Activated effector memory CD4-positive, alpha-beta T cell treated with anti-CD3 and anti-CD28 coated beads, Interleukin-2, amount 50 U/mL, for 16 hours (primary cell): ENCODE results near the gene NSDHL.

Experiments used
- DNase-seq: peaks from one replicate; pipeline ENCODE4 v3.0.0-alpha.2; 2020

NSDHL gene

DNA sequence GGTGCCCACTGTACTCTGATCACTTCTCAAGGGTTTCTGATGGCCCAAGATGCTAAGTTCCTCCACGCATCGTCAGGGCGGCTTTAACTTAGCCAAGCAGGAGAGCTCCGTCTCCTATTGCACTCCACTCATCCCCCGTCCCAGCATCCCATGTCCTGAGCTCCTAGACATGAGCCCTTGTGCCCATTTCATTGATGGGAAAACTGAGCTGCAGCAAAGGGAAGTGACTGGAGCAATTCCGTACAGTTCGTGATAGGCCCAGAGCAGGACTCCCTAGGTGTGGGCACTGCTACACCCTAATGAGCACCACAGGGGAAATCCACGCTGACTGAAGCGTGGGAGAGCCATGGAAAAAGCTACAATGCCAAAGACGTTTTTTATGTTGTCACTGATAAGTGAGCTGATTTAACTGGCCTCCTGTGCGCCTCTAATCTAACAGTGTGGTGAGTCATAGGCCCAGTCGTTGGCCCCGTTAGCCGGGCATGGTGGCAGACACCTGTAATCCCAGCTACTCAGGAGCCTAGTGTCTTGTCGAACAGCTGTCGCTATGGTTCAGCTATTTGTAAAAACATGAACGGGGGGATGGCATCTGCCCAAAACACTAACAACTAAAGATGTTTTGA lies 14.9 kb downstream of the NSDHL start:
- DNase-seq, result no peak

DNA sequence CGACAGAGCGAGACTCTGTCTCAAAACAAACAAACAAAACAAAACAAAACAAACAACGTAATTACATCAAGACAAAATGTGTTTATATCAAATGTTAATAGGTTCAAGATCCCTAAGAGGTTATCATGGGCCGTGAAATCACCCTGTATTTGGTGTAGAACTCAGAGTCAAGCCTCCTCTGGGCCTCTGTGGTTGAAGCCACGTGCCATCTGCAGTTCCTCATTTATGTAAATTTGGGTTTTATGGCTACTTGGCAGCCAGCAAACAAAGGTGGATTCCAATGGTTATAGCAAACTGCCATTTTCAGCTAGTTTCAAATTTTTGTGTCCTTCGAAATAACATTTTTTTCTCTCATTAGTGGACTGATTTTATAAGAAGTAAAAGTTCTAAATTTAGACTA lies 16.4 kb downstream of the NSDHL start:
- DNase-seq, result no peak

DNA sequence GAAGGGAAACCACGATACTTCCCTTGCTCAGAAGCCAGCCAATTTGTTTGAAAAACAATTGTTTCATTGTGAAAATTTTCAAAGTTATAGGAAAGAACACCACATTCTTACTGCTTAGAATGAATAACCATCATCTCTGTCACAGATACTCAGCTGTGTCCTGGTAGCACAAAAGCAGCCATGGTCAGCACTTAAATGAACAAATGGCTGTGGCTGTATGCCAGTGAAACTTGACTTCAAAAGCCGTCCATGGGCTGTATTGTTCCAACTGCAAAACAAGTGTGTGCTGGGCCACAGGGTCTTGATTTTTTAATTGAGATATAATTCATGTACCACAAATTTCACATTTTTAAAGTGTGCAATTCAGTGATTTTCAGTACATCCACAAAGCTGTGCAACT lies 19.6 kb downstream of the NSDHL start:
- no peak for DNase-seq

DNA sequence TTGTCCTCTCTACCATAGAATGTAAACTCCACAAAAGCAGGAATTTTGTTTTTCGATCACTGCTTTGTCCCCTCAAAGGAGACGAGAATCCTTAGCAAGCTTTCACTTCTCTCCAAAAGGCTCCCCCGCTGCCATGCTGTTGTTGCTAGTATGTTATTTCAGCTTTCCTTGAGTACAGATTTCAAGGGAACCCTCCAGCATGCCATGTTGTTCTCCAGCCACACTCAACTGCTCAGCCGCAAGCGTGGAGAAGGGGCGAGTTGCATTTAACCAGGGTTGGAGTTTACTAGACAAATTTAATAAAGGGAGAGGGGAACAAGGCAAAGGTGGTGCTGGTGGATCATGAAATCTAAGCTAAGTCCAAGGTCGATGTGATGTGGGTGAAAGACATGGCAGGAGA lies 23.1 kb downstream of the NSDHL start:
- DNase-seq, result no peak

DNA sequence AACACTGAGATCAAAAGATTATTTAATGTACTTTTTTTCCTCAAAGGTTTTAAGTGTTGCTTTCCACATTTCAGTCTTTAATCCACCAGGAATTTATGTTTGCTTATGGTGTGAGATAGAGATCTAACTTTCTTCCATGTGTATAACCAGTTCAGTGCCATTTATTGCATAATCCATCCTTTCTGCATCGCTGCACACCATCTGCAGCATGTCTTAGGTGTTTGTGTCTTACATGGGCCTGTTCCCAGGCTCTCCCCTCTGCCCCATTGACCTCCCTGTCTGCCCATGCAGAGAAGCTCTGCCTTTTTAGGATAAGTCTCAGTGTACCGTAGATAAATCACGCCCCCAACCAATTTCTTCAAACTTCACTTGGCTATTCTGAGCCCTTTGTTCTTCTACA lies 30.3 kb downstream of the NSDHL start:
- no peak for DNase-seq

DNA sequence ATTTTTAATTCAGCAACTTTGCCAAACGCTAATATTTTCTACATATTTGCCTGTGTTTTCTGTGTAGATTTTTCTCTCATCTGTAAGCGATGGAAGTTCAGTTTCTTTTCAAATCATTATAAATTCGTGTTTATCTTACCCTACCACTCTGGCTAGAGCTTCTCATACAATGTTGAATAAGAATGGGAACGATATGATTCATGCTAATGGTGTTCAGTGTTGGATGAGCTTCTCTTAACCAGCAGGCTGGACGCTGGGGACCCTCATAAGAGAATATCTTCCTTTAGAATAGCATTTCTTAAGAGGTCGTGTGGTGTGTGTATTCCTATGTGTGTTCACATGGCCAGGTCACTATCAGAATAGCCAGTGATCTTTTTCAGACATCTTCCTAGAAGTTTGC lies 31.0 kb downstream of the NSDHL start:
- DNase-seq, result no peak

DNA sequence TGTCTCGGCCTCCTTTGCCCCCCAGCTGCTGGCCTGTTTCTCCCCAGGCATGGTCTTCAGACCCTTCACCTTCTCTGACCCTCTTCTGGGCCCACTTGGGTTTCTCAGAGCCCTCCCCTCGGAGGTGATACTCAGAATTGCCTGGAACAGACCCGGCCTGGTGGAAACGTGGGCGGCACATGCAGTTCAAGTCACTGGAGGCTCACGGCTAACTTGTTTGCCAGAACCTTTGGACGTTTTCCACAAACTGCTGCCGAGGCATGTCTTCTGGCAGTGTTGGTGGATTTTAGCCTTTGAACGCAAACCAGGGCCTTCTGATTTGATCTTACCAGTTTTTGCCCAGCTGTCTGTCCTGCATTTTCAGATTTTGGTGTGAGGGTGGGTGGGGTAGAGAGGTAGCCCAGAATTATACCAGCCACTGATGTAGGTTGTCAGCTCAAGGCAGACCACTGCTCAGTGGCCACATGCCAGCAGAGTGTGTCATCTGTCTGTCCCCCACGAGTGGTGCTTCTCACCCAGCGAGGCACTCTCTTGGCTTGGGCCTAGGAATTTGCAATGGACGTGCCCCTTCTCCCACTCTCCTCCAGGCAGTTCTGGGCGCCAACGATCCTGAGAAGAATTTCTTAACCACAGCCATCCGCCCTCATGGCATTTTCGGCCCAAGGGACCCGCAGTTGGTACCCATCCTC lies 34.5 kb downstream of the NSDHL start:
- no peak for DNase-seq

DNA sequence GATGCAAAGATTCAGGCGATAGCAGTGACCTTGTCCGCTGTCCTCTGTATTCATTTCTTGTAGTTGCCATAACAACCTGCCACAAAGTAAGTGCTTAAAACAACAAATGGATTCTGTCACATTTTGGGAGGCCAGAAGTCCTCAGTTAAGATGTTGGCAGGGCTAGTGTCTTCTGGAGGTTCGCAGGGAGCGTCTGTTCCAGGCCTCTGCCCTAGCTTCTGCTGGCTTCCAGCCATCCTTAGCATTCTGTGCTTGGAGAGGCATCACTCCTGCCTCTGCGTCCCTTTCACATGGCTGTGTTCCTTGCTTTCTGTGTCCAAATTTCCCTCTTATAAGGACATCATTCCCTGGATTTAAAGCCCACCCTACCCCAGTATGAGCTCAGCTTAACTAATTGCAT lies 35.5 kb downstream of the NSDHL start:
- no peak for DNase-seq

DNA sequence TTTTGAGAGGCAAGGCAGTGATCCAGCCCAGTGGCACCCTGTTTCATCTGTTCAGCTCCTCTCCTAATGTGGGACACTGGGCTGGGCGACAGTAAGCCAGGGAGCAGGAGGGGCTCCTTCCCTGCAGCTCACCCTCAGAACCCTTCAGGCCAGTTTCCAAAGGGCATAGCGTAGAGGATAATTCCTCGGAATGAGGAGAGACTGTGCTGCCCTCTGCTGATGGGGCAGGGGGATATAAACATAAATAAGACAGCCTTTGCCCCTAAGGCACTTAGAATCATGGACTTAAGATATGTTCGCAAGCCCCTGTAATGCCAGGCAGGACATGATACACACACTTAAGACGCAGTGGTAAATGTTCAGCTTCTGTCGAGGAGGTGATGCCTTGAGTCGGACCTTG lies 39.1 kb downstream of the NSDHL start:
- DNase-seq, result no peak

DNA sequence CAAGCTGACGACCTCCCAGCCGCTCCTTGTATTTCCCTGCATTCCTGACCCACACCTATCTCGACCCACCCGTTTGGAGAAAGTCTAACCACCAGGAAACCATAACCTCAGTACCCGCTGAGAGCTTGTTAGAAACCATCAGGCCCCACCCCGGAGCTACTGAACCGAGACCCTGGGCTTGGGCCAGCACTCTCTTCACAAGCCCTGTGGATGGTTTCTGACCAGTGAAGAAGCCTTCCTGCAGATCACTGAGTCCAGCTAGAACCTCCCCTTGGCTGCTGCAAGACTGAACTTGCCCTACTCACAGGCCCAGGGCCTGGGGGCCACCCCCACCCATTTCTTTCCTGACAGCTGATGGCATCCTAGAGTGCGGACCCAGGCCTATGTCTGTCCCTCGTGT lies 40.4 kb downstream of the NSDHL start:
- no peak for DNase-seq

DNA sequence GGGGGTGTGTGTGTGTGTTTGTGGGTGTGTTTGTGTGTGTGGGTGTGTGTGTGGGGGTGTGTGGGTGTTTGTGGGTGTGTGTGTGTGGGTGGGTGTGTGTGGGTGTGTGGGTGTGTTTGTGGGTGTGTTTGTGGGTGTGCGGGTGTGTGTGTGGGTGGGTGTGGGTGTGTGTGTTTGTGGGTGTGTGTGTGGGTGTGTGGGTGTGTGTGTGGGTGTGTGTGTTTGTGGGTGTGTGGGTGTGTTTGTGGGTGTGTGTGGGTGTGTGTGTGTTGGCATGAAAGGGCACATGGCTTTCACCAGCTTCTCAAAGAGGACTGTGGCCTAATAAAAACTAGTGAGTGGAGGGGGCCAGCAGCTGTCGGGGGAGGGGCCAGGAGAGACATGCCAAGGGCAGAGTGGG lies 41.7 kb downstream of the NSDHL start:
- DNase-seq, result no peak

DNA sequence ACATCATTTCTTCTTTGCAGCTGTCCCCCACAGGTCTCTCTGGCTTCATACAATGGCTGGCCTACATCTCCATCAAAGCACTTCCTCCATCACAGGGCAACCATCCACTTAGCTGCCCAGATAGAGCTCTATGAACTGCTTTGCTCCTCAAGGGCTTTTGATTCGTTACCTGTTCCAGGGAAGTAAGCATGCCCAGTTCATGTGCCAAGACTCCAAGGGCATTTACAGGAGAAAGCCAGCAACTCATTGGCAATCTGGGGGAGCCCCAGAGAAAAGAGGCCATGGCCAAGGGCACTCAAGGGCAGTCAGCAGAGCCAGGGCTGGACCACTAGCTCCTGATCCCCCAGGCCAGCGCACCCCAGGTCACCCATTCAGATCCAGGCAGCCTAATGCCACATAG lies 42.5 kb downstream of the NSDHL start:
- DNase-seq, result no peak

DNA sequence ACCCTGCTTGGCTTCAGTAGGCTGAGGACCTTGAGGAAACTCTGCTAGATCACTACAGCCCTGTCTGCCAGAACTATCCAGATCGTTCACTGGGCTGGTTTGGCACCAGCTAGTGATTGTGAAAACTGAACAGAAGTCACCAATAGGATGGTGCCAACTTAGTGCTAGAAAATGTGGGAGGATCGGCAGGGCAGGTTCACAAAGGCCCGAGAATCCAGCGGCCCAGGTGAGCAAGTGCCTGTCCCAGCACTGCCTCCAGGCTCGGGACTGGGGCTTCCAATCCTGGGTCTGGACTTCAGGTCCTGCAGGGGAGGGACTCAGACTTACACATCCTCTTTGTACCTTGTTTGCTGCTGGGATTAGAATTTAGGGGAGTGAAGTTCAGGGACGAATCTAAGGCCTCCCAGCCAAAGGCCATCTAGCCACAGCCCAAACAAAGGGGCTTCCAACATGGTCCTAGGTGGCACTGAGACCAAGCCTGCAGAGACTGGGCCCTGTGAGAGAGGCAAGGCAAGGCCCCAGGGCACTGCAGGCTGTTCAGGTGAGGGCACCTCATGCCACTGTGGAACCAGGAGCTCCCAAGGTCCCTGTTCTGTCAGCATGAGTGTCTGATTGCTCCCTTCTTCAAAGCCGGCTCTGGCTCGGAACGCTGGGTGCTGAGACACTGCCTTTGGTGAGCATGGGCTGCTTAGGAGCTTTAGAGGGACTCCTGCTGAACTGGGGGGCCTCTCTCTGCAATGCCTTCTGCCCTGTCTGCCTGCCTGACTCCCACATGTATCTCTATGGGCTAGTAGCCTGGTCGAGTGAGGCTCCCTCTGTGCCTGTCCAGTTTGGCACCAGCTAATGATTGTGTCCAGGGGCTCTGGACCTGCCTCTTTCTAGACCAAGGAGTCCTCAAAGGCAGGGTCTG lies 46.3 kb downstream of the NSDHL start:
- no peak for DNase-seq

DNA sequence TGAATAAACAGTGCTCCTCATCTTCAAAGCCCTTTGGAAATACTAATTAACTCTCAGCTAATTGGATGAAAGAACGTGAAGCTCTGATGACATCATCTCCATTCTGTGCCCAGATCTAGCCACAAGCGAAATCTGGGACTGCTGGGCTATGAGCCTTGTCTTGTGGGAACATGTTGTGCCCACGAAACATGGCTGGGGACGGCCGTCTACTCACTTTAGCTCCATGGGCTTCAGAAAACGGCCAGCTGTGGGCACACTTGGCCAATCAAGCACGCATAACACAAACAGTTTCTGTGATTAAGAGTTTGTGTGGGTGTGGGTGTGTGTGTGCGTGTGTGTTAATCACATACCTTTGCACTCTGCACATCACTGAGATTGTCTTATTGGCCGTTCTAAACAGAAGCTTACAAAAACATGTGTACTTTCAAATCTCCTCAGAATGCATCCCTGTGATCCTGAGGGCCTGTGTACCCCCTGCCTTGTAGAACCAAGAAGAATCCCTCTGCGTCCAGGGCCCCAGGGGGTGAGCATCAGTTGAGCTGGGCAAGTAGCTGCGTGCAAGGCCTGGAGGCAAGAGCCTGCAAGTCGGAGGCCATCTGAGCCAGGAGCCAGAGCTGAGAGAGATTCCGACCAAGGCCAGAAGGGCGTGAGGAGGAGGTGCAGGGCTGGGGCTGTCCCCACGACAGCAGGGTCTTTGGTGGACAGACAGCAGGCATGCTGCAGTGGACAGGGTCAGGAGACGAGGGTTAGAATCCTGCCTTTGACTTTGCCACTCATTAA lies 48.3 kb downstream of the NSDHL start:
- no peak for DNase-seq

DNA sequence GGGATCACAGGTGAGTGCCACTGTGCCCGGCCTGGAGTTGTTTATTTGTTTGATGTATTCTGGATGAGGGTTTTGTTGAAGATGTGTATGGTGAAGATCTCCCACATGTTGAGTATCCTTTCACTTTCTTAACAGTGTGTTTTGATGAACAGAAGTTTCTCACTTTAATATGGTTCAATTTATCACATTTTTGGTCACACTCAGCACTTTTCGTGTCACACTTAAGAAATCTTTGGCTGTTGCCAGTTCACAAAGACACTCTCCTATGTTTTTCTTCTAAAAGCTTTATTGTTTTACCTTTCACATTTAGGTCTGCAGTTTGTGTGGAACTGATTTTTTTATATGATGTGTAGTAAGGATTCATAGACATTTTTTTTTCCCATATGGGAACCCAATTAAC lies 50.4 kb downstream of the NSDHL start:
- DNase-seq, result no peak

DNA sequence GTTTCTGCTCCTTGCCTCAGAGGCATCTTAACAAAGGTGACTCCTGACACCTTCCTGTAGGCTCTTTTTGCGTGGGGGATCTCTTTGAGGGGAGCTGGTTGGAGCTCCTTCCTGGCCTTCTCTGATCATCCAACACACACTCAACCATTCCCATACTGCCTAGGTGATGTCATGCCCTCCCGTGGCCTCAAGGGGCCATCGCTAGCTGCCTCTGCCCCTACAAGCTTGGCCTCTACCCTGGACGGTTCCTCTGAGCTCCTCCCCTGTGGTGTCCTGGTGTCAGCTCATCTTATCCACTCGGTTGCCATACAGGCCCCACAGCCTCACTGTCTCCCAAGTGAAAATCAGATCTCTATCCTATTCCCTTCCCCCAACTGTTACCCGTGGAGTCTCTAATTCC lies 53.3 kb downstream of the NSDHL start:
- DNase-seq, result no peak

DNA sequence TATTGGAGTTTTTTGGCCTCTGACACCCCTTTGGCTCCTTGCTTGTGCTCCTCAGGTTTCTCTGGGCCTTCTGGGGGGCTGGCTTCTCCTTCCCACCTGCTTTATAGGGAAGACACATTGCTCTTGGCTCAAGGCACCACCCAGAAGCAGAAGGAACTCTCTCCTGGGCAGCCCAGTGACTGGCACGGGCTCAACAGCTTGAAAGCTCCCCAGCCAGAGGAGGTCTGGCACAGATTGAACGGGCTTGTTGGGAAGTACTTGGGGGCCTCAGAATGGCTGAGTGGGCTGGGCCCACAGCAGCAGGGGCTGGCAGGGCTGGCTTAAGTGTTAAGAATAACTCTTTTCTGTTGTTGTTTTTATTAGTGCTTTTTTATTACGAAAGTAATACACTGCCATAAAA lies 55.9 kb downstream of the NSDHL start:
- DNase-seq, result no peak

DNA sequence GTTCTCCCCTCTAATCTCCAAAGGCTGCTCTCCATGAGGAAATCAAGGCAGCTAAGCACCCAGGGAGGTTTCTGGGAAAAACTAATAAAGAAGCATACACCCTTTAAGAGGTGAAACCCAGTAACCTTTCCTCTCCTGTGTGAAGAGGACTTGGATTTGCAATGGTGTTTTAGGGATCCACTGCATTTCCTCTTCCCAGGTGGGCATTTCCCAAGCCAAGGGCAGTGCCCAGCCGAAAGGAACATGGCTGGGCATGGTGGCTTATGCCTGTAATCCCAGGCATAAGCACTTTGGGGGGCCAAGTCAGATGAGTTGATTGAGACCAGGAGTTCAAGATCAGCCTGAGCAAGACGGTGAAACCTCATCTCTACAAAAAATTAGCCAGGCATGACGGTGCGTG lies 61.6 kb downstream of the NSDHL start:
- DNase-seq, result no peak

DNA sequence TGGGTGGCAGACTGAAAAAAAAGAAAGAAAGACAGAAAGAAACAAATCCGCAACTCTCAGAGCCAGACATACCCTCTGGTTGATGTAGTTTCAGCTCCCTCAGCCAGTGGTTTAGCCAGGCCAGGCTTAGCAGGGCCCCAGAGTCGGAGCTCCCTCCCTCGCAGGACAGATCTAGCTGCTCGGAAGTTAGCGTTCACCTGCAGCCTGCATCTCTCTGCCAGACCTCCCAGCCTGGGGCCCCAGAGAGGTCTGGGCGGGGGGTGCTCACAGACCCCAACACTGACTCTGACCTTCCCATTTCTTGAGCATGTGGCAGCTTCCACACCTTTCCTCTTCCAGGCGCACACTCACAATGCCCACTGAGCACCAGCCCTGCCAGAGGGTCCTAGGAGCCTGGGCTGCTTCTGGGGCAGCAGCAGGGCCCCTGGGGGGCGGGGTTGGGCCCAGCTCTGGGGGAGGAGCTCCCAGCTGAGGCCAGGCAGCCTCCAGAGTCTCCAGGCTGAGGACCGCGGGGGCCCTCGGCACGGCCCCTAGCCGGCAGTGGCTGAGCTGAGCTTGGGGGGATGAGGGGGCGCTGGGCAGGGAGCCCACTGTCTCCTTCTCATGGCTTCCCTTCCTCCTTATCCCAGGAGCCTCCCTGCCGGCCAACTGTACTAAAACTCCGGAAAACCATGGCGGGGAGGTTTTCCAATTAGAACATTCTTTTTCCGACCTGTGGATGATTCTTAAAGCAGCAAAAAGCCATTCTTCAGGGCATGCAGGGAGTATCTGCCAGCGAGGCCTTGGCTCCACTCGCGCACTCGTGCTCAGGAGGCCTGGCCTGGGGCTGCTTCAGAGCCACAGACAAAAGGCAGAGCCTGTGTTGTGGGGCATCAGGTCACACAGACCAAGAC lies 62.4 kb downstream of the NSDHL start:
- no peak for DNase-seq

DNA sequence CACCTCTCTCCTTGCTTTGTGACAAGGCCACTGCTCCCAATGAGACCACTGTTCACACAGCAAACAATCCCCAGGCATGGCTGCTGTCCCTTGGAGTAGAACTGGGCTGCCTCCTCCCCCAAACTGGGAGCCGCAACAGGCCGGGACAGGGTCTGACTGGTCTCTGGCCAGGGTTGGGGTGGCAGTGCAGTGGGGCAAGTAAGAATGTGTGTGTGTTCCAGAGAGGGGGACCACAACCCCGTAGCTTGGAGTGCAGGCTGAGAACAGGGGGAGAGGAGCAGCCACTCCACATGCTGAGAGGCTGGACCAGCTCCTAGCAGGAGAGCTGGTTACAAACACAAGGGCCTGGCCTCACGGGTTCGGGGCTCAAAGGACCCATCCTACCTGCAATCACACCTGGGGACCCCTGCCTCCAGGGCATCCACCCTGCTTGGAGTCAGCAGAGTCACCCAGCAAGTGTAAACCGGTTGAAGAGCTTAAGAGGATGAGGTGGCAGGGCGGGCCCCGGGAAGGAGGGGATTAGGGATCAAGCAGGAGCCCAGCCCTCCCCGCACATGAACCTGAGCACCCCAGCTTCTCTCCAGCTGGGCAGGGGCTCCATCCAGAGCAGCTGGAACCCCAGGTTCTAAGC lies 63.2 kb downstream of the NSDHL start:
- DNase-seq, result no peak

DNA sequence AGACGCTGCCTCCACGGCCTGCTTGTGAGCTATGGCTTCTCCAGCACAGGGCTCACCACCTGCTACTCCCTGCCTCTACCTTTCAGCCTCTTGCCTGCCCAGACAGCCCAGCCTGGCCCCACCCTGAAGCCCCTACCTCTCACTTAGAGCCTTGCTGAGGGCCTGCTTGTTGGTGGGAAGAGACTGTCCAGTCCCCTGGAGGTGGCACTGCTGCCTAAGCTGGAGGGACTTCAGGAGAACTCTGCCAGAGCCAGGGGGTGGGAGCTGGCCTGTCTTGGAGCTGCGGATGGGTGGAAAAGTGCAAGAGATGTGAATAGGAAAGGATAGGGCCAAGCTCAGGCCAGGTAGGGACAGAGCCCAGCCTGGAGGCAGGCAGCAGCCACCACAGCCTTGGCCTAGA lies 64.3 kb downstream of the NSDHL start:
- no peak for DNase-seq
